Osteoblast (primary cell): ENCODE results near the gene TRMT61B. TPM values are rescaled to one million over a fixed set of nuclear protein-coding genes. Genes with fewer than 3 reads are reported as not detected.

Experiments
- DNase-seq: peaks from one replicate; pipeline ENCODE4 v3.0.0; 2011; ENCODE audit warnings: low spot score, mixed read lengths; ENCODE audit not compliant: insufficient read length; ENCODE audit errors: missing footprints
- H2AFZ ChIP-seq: 2 replicates; pipeline ENCODE4 v1.6.0; 2011; ENCODE audit warnings: mild to moderate bottlenecking, low read length
- H3K27ac ChIP-seq: 2 replicates; pipeline ENCODE4 v1.5.1; 2011; ENCODE audit warnings: mild to moderate bottlenecking, low read depth, low read length, moderate library complexity
- H3K27me3 ChIP-seq: 2 replicates; pipeline ENCODE4 v1.6.0; 2012; ENCODE audit warnings: mild to moderate bottlenecking, control low read depth, inconsistent platforms, low read length, moderate library complexity; ENCODE audit not compliant: insufficient read depth
- H3K36me3 ChIP-seq: 2 replicates; pipeline ENCODE4 v1.5.1; 2011; ENCODE audit warnings: mild to moderate bottlenecking, low read length, control low read depth, moderate library complexity; ENCODE audit not compliant: insufficient read depth
- H3K4me1 ChIP-seq: 2 replicates; pipeline ENCODE4 v1.5.1; 2011; ENCODE audit warnings: mild to moderate bottlenecking, low read length, control low read depth, moderate library complexity; ENCODE audit not compliant: insufficient read depth
- H3K4me2 ChIP-seq: 2 replicates; pipeline ENCODE4 v1.6.0; 2011; ENCODE audit warnings: mild to moderate bottlenecking, low read length; ENCODE audit not compliant: insufficient read depth
- H3K4me3 ChIP-seq: fragments of 200-600 bp; sonication (generic); 3 replicates; pipeline ENCODE4 v1.5.1; 2012; ENCODE audit warnings: mild to moderate bottlenecking, low read length, inconsistent platforms; ENCODE audit not compliant: insufficient read depth
- H3K79me2 ChIP-seq: 2 replicates; pipeline ENCODE4 v1.6.0; 2012; ENCODE audit warnings: mild to moderate bottlenecking, low read length, control low read depth, inconsistent platforms; ENCODE audit not compliant: insufficient read depth
- H3K9me3 ChIP-seq: 2 replicates; pipeline ENCODE4 v1.5.1; 2011; ENCODE audit warnings: low read depth, low read length, control low read depth
- H4K20me1 ChIP-seq: 2 replicates; pipeline ENCODE4 v1.6.0; 2012; ENCODE audit warnings: mild to moderate bottlenecking, low read length, control low read depth; ENCODE audit not compliant: insufficient read depth
- total RNA-seq: library from RNA; depleted of rRNA; stranded (reverse); fragments of >200 nt; gene quantifications from 2 replicates; pipeline ENCODE4 v1.2.3, GENCODE V29; 2012
- TF ChIP-seq, protein P1 (sequence below): IDR thresholded peaks from 2 replicates; pipeline ENCODE4 v1.5.1; 2011; ENCODE audit warnings: mild to moderate bottlenecking, low read depth, low read length, moderate library complexity; ENCODE audit errors: extremely low read depth

TRMT61B gene
- total RNA-seq, 1 donor: 9.4 TPM

DNA sequence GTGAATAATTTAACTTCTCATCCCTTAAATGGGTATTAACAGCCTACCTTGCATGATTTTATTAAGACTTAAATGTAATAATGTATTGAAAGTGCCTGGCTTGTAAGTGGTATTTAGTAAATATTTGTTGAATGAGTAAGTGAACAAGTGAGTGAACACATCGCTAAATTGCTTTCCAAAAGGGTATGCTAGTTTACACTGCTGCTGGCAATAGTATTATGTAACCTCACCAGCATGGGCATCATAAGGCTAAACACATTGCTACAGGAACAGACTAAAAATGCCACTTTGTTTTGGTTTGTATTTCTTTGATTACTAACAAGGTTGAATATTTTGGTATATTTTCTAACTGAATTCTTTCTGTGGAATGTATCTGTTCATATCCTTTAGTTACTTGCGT is 34.2 kb upstream of the TRMT61B start:
- Histone ChIP-seq H3K4me3 (no peak overlapping the region), H3K27me3 (no peaks in the 10 kb centered on the region), H3K79me2 (peaks cover 98% of the 10 kb centered on the region), H4K20me1 (peaks cover 61% of the 10 kb centered on the region), H3K27ac (peak overlapping the region; percentile 38), H3K4me1 (peaks cover 13% of the 10 kb centered on the region), H3K9me3 (no peaks in the 10 kb centered on the region), H2AFZ (no peak overlapping the region), H3K4me2 (no peak overlapping the region), H3K36me3 (peaks cover 43% of the 10 kb centered on the region)
- DNase-seq: no peak
- TF ChIP-seq, protein P1, sequence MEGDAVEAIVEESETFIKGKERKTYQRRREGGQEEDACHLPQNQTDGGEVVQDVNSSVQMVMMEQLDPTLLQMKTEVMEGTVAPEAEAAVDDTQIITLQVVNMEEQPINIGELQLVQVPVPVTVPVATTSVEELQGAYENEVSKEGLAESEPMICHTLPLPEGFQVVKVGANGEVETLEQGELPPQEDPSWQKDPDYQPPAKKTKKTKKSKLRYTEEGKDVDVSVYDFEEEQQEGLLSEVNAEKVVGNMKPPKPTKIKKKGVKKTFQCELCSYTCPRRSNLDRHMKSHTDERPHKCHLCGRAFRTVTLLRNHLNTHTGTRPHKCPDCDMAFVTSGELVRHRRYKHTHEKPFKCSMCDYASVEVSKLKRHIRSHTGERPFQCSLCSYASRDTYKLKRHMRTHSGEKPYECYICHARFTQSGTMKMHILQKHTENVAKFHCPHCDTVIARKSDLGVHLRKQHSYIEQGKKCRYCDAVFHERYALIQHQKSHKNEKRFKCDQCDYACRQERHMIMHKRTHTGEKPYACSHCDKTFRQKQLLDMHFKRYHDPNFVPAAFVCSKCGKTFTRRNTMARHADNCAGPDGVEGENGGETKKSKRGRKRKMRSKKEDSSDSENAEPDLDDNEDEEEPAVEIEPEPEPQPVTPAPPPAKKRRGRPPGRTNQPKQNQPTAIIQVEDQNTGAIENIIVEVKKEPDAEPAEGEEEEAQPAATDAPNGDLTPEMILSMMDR: no peak

GRCh38 chr2:28902584-28902983 is 32.5 kb upstream of the TRMT61B start:
- no peaks in the 10 kb centered on the region for H3K27me3 ChIP-seq
- no peak overlapping the region for H3K27ac ChIP-seq
- H3K4me2 ChIP-seq: no peak overlapping the region
- no peak for DNase-seq
- peaks cover 24% of the 10 kb centered on the region for H3K4me1 ChIP-seq
- H3K9me3 ChIP-seq: no peaks in the 10 kb centered on the region
- no peak overlapping the region for H2AFZ ChIP-seq
- H4K20me1 ChIP-seq: peaks cover 74% of the 10 kb centered on the region
- peaks cover 31% of the 10 kb centered on the region for H3K36me3 ChIP-seq
- H3K79me2 ChIP-seq: peaks cover 99% of the 10 kb centered on the region
- H3K4me3 ChIP-seq: no peak overlapping the region
- TF ChIP-seq, protein P1: no peak

DNA sequence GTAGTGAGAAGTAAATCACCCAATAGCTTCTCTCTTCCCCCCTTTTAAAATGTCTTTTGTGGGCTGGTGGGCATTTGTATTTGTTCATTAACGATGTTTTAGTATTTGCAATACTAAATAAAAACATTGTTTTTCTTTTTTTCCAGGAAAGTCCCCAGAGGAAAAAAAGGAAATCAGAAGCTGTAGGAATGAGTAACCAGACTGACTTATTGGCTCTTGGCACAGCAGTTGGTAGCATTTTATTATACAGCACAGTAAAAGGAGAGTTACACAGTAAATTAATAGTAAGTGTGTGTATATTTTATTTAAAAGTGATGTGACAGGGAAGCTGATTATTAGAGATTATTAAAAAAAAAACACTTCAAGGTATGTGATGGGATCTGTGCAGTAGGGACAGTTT is 31.7 kb upstream of the TRMT61B start:
- TF ChIP-seq, protein P1: no peak
- H3K4me3 ChIP-seq: no peak overlapping the region
- H3K27me3 ChIP-seq: no peaks in the 10 kb centered on the region
- peak overlapping the region; percentile 5 for H3K27ac ChIP-seq
- peaks cover 99% of the 10 kb centered on the region for H3K79me2 ChIP-seq
- DNase-seq: no peak
- no peak overlapping the region for H3K4me2 ChIP-seq
- peaks cover 81% of the 10 kb centered on the region for H4K20me1 ChIP-seq
- peaks cover 31% of the 10 kb centered on the region for H3K4me1 ChIP-seq
- peaks cover 26% of the 10 kb centered on the region for H3K36me3 ChIP-seq
- H2AFZ ChIP-seq: no peak overlapping the region
- no peaks in the 10 kb centered on the region for H3K9me3 ChIP-seq

DNA sequence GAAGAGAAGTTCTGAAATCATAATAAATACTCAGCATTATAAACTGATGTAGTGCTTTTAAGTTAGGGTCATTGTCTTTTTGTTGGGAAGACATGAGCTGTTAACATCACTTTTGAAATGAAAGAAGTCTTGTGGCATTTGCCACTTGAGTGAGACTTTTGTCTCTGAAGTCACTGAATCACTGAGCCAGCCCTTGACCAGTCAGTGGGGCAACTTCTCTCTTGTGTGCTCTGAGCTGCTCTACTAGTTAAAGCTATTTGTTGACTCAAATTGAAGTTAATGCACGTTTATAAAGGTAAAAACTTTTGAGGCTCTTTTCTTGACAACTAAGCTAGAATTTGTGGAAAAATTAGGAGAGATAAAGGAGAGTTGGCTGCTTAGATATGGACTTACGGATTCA is 31.1 kb upstream of the TRMT61B start:
- peaks cover 99% of the 10 kb centered on the region for H3K79me2 ChIP-seq
- DNase-seq: no peak
- H4K20me1 ChIP-seq: peaks cover 88% of the 10 kb centered on the region
- H3K27ac ChIP-seq: no peak overlapping the region
- H3K27me3 ChIP-seq: no peaks in the 10 kb centered on the region
- no peaks in the 10 kb centered on the region for H3K9me3 ChIP-seq
- no peak overlapping the region for H3K4me3 ChIP-seq
- peaks cover 38% of the 10 kb centered on the region for H3K4me1 ChIP-seq
- H3K4me2 ChIP-seq: no peak overlapping the region
- H3K36me3 ChIP-seq: peaks cover 20% of the 10 kb centered on the region
- TF ChIP-seq, protein P1: no peak
- H2AFZ ChIP-seq: no peak overlapping the region
